Lower leg skin (tissue), 3 donors: ENCODE data around the gene NUAK2.

Experiments
- CTCF ChIP-seq, 3 donors: fragments of 450-650 bp; IDR thresholded peaks; one replicate each; pipeline ENCODE4 v1.5.1; 2016; ENCODE audit warnings: antibody characterized with exemption in 3 of 3, mild to moderate bottlenecking in 3 of 3, moderate library complexity in 2 of 3
- POLR2A ChIP-seq, 2 donors: fragments of 450-650 bp; IDR thresholded peaks; one replicate each; pipeline ENCODE4 v1.6.1; 2016 to 2017; ENCODE audit warnings: antibody characterized with exemption in 2 of 2, mild to moderate bottlenecking in 1 of 2, moderate library complexity in 1 of 2

DNA sequence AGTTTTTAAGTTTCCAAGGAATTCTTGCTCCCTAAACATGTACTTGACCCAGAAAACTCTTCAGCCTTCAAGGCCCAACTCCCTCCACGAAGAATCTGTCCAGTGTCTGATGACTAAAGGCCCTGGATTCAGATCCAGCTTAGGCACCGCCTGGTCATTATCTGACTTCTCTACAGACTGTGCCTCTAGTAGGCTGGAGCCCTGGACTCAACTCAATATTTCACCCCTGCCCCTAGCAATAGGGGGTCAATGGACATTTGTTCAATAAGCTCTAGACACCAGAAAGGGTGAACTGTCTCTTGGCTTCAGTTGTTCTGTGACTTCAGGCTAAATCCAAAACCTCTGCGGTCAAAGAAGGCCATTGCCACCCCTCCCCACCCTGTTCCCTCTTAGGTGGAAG is 34.5 kb downstream of the NUAK2 start:
- TF ChIP-seq POLR2A (IDR thresholded peaks at IDR 0.05) = no peak
- no peak for TF ChIP-seq CTCF (IDR thresholded peaks at IDR 0.05)
